Measurements from ENCODE around the gene BHLHE23. TPM values are rescaled to one million over a fixed set of nuclear protein-coding genes. Genes with fewer than 3 reads are reported as not detected.
A peak's percentile ranks its signal among the peaks of the same experiment; 100 is the strongest.

The BHLHE23 gene
- total and polyA plus RNA-seq, 12 donors, result 0.03 TPM; not detected in 11

- Histone ChIP-seq H3K27ac (no peak overlapping the region), H3K4me3 (no peak overlapping the region), H3K27me3 (peaks cover 8 to 62% (median 47%) of the 10 kb centered on the region in 7 donors), H3K9me3 (no peaks in the 10 kb centered on the region), H3K36me3 (no peaks in the 10 kb centered on the region), H3K4me1 (peaks cover 0 to 12% (median 8%) of the 10 kb centered on the region in 9 donors)
- no peak for DNase-seq
- WGBS, 2 donors, result 65 to 68% methylated on average over 33 of the region's 33 CpGs
- intact Hi-C loops (cut with DNase I), result no loop called here
- ATAC-seq, result no peak
- TF ChIP-seq CTCF (IDR thresholded peaks at IDR 0.05), result no peak
Measured at GRCh38 chr20:62970307-62971210, 36.2 kb downstream of the BHLHE23 start.

- DNase-seq (no peak), ATAC-seq (no peak)
- Histone ChIP-seq H3K4me3 (no peak overlapping the region), H3K36me3 (peaks cover 0 to 2% (median 0%) of the 10 kb centered on the region in 9 donors), H3K27me3 (peaks cover 8 to 55% (median 41%) of the 10 kb centered on the region in 7 donors), H3K27ac (no peak overlapping the region), H3K4me1 (peaks cover 0 to 12% (median 8%) of the 10 kb centered on the region in 9 donors), H3K9me3 (no peaks in the 10 kb centered on the region)
- intact Hi-C loops (cut with DNase I), result no loop called here
- 75% methylated on average over 8 of the region's 8 CpGs for WGBS, 2 donors
- TF ChIP-seq CTCF (IDR thresholded peaks at IDR 0.05), result no peak
Measured at GRCh38 chr20:62969939-62970306, 36.8 kb downstream of the BHLHE23 start.

GRCh38 chr20:62969179-62969760, 37.5 kb downstream of the BHLHE23 start:
- H3K27me3 ChIP-seq, result peaks cover 8 to 49% (median 34%) of the 10 kb centered on the region in 7 donors
- peaks cover 0 to 12% (median 8%) of the 10 kb centered on the region in 9 donors for H3K4me1 ChIP-seq
- H3K9me3 ChIP-seq, result no peaks in the 10 kb centered on the region
- WGBS, 2 donors, result 43 to 44% methylated on average over 16 of the region's 16 CpGs
- intact Hi-C loops (cut with DNase I), result no loop called here
- DNase-seq (peak in 1 of 2 donors; percentile 47), ATAC-seq (no peak)
- TF ChIP-seq CTCF (IDR thresholded peaks at IDR 0.05), result no peak
- peaks cover 0 to 8% (median 0%) of the 10 kb centered on the region in 9 donors for H3K36me3 ChIP-seq
- H3K4me3 ChIP-seq, result no peak overlapping the region
- H3K27ac ChIP-seq, result no peak overlapping the region

GRCh38 chr20:62968378-62969178, 38.2 kb downstream of the BHLHE23 start:
- no peak overlapping the region for H3K27ac ChIP-seq
- no peak for DNase-seq
- 70 to 71% methylated on average over 21 of the region's 21 CpGs for WGBS, 2 donors
- H3K4me1 ChIP-seq, result peaks cover 0 to 12% (median 8%) of the 10 kb centered on the region in 9 donors
- H3K4me3 ChIP-seq, result no peak overlapping the region
- H3K27me3 ChIP-seq, result peaks cover 8 to 42% (median 27%) of the 10 kb centered on the region in 7 donors
- H3K36me3 ChIP-seq, result peaks cover 0 to 14% (median 0%) of the 10 kb centered on the region in 9 donors
- TF ChIP-seq CTCF (IDR thresholded peaks at IDR 0.05), result no peak
- intact Hi-C loops (cut with DNase I), result no loop called here
- no peaks in the 10 kb centered on the region for H3K9me3 ChIP-seq
- ATAC-seq, result no peak
